IMR-90 (cell line): ENCODE results near the gene ST6GALNAC2. TPM values are rescaled to one million over a fixed set of nuclear protein-coding genes. Genes with fewer than 3 reads are reported as not detected.

Experiments used
- ATAC-seq: fragments of 200-7000 bp; cut with Tn5 transposase; 2 replicates; pipeline ENCODE4 v1.9.1; 2020; ENCODE audit warnings: low read depth, mild to moderate bottlenecking, moderate library complexity
- BruUV-seq: library from RNA; stranded (reverse); fragments of 400-500 nt; replicated peaks from 2 replicates; lab custom pipeline; 2021; lab: Mats Ljungman, UMichigan
- CTCF ChIA-PET: fragments of 300-600 bp; formaldehyde crosslinking; extraction: SDS; loops from one replicate; lab custom pipeline; 2021; ENCODE audit warnings: antibody characterized with exemption; lab: Yijun Ruan, JAX
- POLR2A ChIA-PET: fragments of 300-600 bp; sonication (Branson Sonifier 250); formaldehyde crosslinking; loops from one replicate; lab custom pipeline; 2022; ENCODE audit warnings: antibody characterized with exemption; ENCODE audit not compliant: unreplicated experiment; lab: Charles Lee
- DNase-seq: peaks from one replicate; pipeline ENCODE4 v3.0.0; 2013
- H2AFZ ChIP-seq: replicated peaks from 2 replicates; pipeline ENCODE3; 2013; ENCODE audit warnings: low read length, mild to moderate bottlenecking; ENCODE audit not compliant: poor library complexity
- H2AK5ac ChIP-seq: 2 replicates; pipeline ENCODE4 v1.6.1; 2013; ENCODE audit warnings: low read depth, low read length, inconsistent platforms
- H2AK9ac ChIP-seq: replicated peaks from 2 replicates; pipeline ENCODE3; 2013; ENCODE audit warnings: mild to moderate bottlenecking, low read depth, low read length, moderate library complexity; ENCODE audit not compliant: poor library complexity
- H2BK120ac ChIP-seq: 2 replicates; pipeline ENCODE4 v1.6.1; 2013; ENCODE audit warnings: low read depth, low read length, inconsistent platforms
- H2BK15ac ChIP-seq: 3 replicates; pipeline ENCODE4 v1.6.1; 2013; ENCODE audit warnings: low read depth, low read length, inconsistent platforms
- H2BK20ac ChIP-seq: 2 replicates; pipeline ENCODE4 v1.6.1; 2013; ENCODE audit warnings: low read depth, mild to moderate bottlenecking, inconsistent platforms, low read length, moderate library complexity
- H2BK5ac ChIP-seq: 2 replicates; pipeline ENCODE4 v1.6.1; 2013; ENCODE audit warnings: mild to moderate bottlenecking, low read depth, low read length, inconsistent platforms; ENCODE audit not compliant: poor library complexity, severe bottlenecking
- H3K14ac ChIP-seq: replicated peaks from 2 replicates; pipeline ENCODE4 v1.6.1; 2013; ENCODE audit warnings: low read depth, low read length, inconsistent platforms
- H3K18ac ChIP-seq: 2 replicates; pipeline ENCODE4 v1.6.1; 2013; ENCODE audit warnings: low read depth, low read length, control low read depth
- H3K23ac ChIP-seq: 2 replicates; pipeline ENCODE4 v1.6.1; 2013; ENCODE audit warnings: low read depth, low read length, inconsistent platforms
- H3K27ac ChIP-seq: 2 replicates; pipeline ENCODE4 v1.5.1; 2013; ENCODE audit warnings: mild to moderate bottlenecking, control low read depth, low read length; ENCODE audit not compliant: insufficient read depth
- H3K27me3 ChIP-seq: 2 replicates; pipeline ENCODE4 v1.6.1; 2013; ENCODE audit warnings: low read length; ENCODE audit not compliant: control insufficient read depth, insufficient read depth
- H3K36me3 ChIP-seq: 2 replicates; pipeline ENCODE4 v1.6.1; 2013; ENCODE audit warnings: low read length, mixed read lengths; ENCODE audit not compliant: control insufficient read depth, insufficient read depth
- H3K4ac ChIP-seq: 2 replicates; pipeline ENCODE4 v1.6.1; 2013; ENCODE audit warnings: low read depth, low read length, inconsistent platforms
- H3K4me1 ChIP-seq: 2 replicates; pipeline ENCODE4 v1.6.1; 2013; ENCODE audit warnings: low read length, mixed read lengths; ENCODE audit not compliant: control insufficient read depth, insufficient read depth
- H3K4me2 ChIP-seq: 2 replicates; pipeline ENCODE4 v1.6.1; 2013; ENCODE audit warnings: low read depth, mild to moderate bottlenecking, control low read depth, low read length, moderate library complexity
- H3K4me3 ChIP-seq: 2 replicates; pipeline ENCODE4 v1.5.1; 2013; ENCODE audit warnings: low read depth, mild to moderate bottlenecking, control low read depth, low read length, moderate library complexity; ENCODE audit not compliant: insufficient read depth
- H3K56ac ChIP-seq: 2 replicates; pipeline ENCODE4 v1.6.1; 2013; ENCODE audit warnings: low read length, inconsistent platforms; ENCODE audit not compliant: insufficient read depth; ENCODE audit errors: extremely low read depth
- H3K79me1 ChIP-seq, 2 experiments: 2 replicates each; pipeline ENCODE4 v1.6.1; 2013; ENCODE audit warnings: low read length in 2 of 2, inconsistent platforms in 1 of 2, low read depth in 1 of 2
- H3K9ac ChIP-seq: 2 replicates; pipeline ENCODE4 v1.6.1; 2013; ENCODE audit warnings: low read depth, low read length, control low read depth
- H3K9me1 ChIP-seq: 2 replicates; pipeline ENCODE4 v1.6.1; 2013; ENCODE audit warnings: low read length, inconsistent platforms; ENCODE audit not compliant: insufficient read depth
- H3K9me3 ChIP-seq: 2 replicates; pipeline ENCODE4 v1.6.1; 2013; ENCODE audit warnings: low read length; ENCODE audit not compliant: control insufficient read depth, insufficient read depth
- H4K20me1 ChIP-seq: 2 replicates; pipeline ENCODE4 v1.6.1; 2013; ENCODE audit warnings: low read length, inconsistent platforms; ENCODE audit not compliant: insufficient read depth
- H4K5ac ChIP-seq: 2 replicates; pipeline ENCODE4 v1.6.1; 2013; ENCODE audit warnings: mild to moderate bottlenecking, low read depth, low read length, control low read depth
- H4K8ac ChIP-seq, 2 experiments: 2 replicates each; pipeline ENCODE4 v1.6.1; 2013; ENCODE audit warnings: low read depth in 2 of 2, low read length in 2 of 2, control low read depth in 1 of 2, inconsistent platforms in 1 of 2
- H4K91ac ChIP-seq: 2 replicates; pipeline ENCODE4 v1.6.1; 2013; ENCODE audit warnings: low read depth, low read length, inconsistent platforms; ENCODE audit not compliant: insufficient read depth
- BHLHE40 ChIP-seq: fragments of 150-350 bp; IDR thresholded peaks from 2 replicates; pipeline ENCODE4 v1.6.1; 2016; ENCODE audit warnings: mild to moderate bottlenecking, low read depth, low read length
- CEBPB ChIP-seq: IDR thresholded peaks from 2 replicates; pipeline ENCODE4 v1.6.1; 2012; ENCODE audit warnings: low read depth, low read length, improper control_type of control experiment
- CHD1 ChIP-seq: IDR thresholded peaks from 2 replicates; pipeline ENCODE4 v1.6.1; 2012; ENCODE audit warnings: low read depth, low read length, improper control_type of control experiment
- CTCF ChIP-seq: conservative IDR thresholded peaks from 2 replicates; pipeline ENCODE4 v1.5.1; 2012; ENCODE audit warnings: mild to moderate bottlenecking, low read depth, low read length, improper control_type of control experiment
- ELK1 ChIP-seq: fragments of 150-350 bp; IDR thresholded peaks from 2 replicates; pipeline ENCODE4 v1.6.1; 2016; ENCODE audit warnings: low read depth, mild to moderate bottlenecking, low read length, moderate library complexity, borderline replicate concordance
- MAZ ChIP-seq: IDR thresholded peaks from 2 replicates; pipeline ENCODE4 v1.6.1; 2012; ENCODE audit warnings: low read depth, mild to moderate bottlenecking, low read length, improper control_type of control experiment, moderate library complexity, borderline replicate concordance
- MXI1 ChIP-seq: IDR thresholded peaks from 2 replicates; pipeline ENCODE4 v1.6.1; 2012; ENCODE audit warnings: low read depth, mild to moderate bottlenecking, low read length, moderate library complexity, borderline replicate concordance
- NFE2L2 ChIP-seq: fragments of 150-350 bp; IDR thresholded peaks from 2 replicates; pipeline ENCODE4 v1.6.1; 2016; ENCODE audit warnings: low read depth, mild to moderate bottlenecking, low read length
- POLR2A ChIP-seq: IDR thresholded peaks from 2 replicates; pipeline ENCODE4 v1.6.1; 2012; ENCODE audit warnings: mild to moderate bottlenecking, low read depth, low read length
- RAD21 ChIP-seq: IDR thresholded peaks from 2 replicates; pipeline ENCODE4 v1.6.1; 2012; ENCODE audit warnings: low read length, improper control_type of control experiment
- RFX5 ChIP-seq: IDR thresholded peaks from 2 replicates; pipeline ENCODE4 v1.8.0; 2012; ENCODE audit warnings: low read depth, mild to moderate bottlenecking, low read length, moderate library complexity
- SMC3 ChIP-seq: fragments of 150-350 bp; IDR thresholded peaks from 2 replicates; pipeline ENCODE4 v1.6.1; 2016; ENCODE audit warnings: low read depth, mild to moderate bottlenecking, antibody characterized with exemption, low read length, moderate library complexity
- WGBS, 2 experiments: methylation state at CpG; one replicate each; pipeline versions ENCODE4 v1.1.5 to v1.1.7; 2013; ENCODE audit warnings: missing lambda C conversion rate in 2 of 2; ENCODE audit not compliant: insufficient read length in 1 of 2; ENCODE audit errors: extremely low coverage in 2 of 2; 5-methylcytosine and 5-hydroxymethylcytosine counted together
- dilution Hi-C: fragments of 300-500 bp; cut with HindIII; formaldehyde crosslinking; loops from one replicate; pipeline ENCODE4 v1.14.3; 2018; ENCODE audit warnings: low sequenced_read_pairs; ENCODE audit not compliant: unreplicated experiment
- in situ Hi-C: fragments of 300-500 bp; cut with MboI; formaldehyde crosslinking; loops from 3 replicates; pipeline ENCODE4 v1.14.3; 2019; ENCODE audit warnings: low sequenced_read_pairs, inconsistent platforms, mixed read lengths
- intact Hi-C: fragments of 100-400 bp; cut with micrococcal nuclease; formaldehyde crosslinking; loops from 2 replicates; pipeline ENCODE4 v1.10.0; 2022
- polyA plus RNA-seq, 3 experiments: library from polyadenylated mRNA; depleted of rRNA; stranded (reverse); fragments of >200 nt; gene quantifications; 2 replicates each; pipeline ENCODE4 v1.2.3, GENCODE V29; 2012; ENCODE audit warnings: low replicate concordance in 1 of 3
- total RNA-seq: library from RNA; depleted of rRNA; stranded (reverse); fragments of >200 nt; gene quantifications from 2 replicates; pipeline ENCODE4 v1.2.3, GENCODE V29; 2012

Gene ST6GALNAC2
- total and polyA plus RNA-seq, 2 of the 4 experiments (the other 2 are of a cell fraction) = 0.10 TPM; not detected in 1

- H3K36me3 ChIP-seq = peaks cover 31% of the 10 kb centered on the region
- H2BK5ac ChIP-seq = peak overlapping the region; percentile 72
- no peak overlapping the region; a peak in 1 of 4 replicates for H4K8ac ChIP-seq
- H3K56ac ChIP-seq = no peak overlapping the region
- H2AK5ac ChIP-seq = peak overlapping the region; percentile 18; the same call in 1 of the 2 replicates
- H3K4ac ChIP-seq = peak overlapping the region; percentile 17
- H3K4me2 ChIP-seq = peak overlapping the region; percentile 37
- H3K14ac ChIP-seq = 0 out of 2 replicates have a peak overlapping the region, but pooled peaks have one; percentile 20
- no peak for ATAC-seq
- peaks cover 12 to 68% of the 10 kb centered on the region in 2 experiments for H3K79me1 ChIP-seq
- ChIA-PET CTCF (interaction anchor here (1.1 to 2.1 kb wide), 2 partner anchors 21 to 62 kb away, joined by 4 to 5 read pairs; no protein-coding TSS in a partner anchor), POLR2A (interaction anchor here (1.0 kb wide), 1 partner anchor 21 kb away, joined by 3 read pairs; no protein-coding TSS in a partner anchor)
- H2AK9ac ChIP-seq = no peak overlapping the region
- no peak overlapping the region for H4K5ac ChIP-seq
- dilution Hi-C loops (no loop called here), intact Hi-C loops (loop anchor here (1.0 kb wide), 1 partner anchor 61 kb away; no protein-coding TSS in a partner anchor), in situ Hi-C loops (no loop called here)
- H4K91ac ChIP-seq = no peak overlapping the region
- peaks cover 75% of the 10 kb centered on the region for H4K20me1 ChIP-seq
- no peaks in the 10 kb centered on the region for H3K9me3 ChIP-seq
- H2BK20ac ChIP-seq = no peak overlapping the region
- peak overlapping the region; percentile 33; the same call in 1 of the 2 replicates for H3K23ac ChIP-seq
- H3K27me3 ChIP-seq = no peaks in the 10 kb centered on the region
- H3K18ac ChIP-seq = 0 out of 2 replicates have a peak overlapping the region, but pooled peaks have one; percentile 1
- H3K9ac ChIP-seq = no peak overlapping the region
- no peak overlapping the region for H2BK15ac ChIP-seq
- no peak overlapping the region for H3K4me3 ChIP-seq
- no TSS peak for BruUV-seq
- no peak for DNase-seq
- TF ChIP-seq ELK1 (no peak), SMC3 (no peak), RFX5 (no peak), MXI1 (no peak), CTCF (no peak), MAZ (no peak), NFE2L2 (no peak), CHD1 (no peak), CEBPB (no peak), RAD21 (no peak), POLR2A (no peak), BHLHE40 (no peak)
- H3K4me1 ChIP-seq = peaks cover 17% of the 10 kb centered on the region
- H2AFZ ChIP-seq = no peak overlapping the region
- H3K9me1 ChIP-seq = peaks cover 12% of the 10 kb centered on the region
- no peak overlapping the region for H2BK120ac ChIP-seq
- peak overlapping the region; percentile 66; the same call in 1 of the 2 replicates for H3K27ac ChIP-seq
- 14% methylated on average over 1 of the region's 5 CpGs; no CpG with 5 or more reads in 1 of the 2 experiments for WGBS, 2 experiments
Observed at GRCh38 chr17:76561799-76562268, 23.8 kb downstream of the ST6GALNAC2 start.
